Lower leg skin (tissue), 3 donors: Measurements from ENCODE around the gene KLHL4.
"Not testable (repeated sequence)": the region's sequence is repeated elsewhere in the genome, so short reads cannot be mapped to it uniquely, and the experiment has no call there.

ENCODE experiments used
- CTCF ChIP-seq, 3 donors: fragments of 450-650 bp; IDR thresholded peaks; one replicate each; pipeline ENCODE4 v1.5.1; 2016; ENCODE audit warnings: antibody characterized with exemption in 3 of 3, mild to moderate bottlenecking in 3 of 3, moderate library complexity in 2 of 3
- POLR2A ChIP-seq, 2 donors: fragments of 450-650 bp; IDR thresholded peaks; one replicate each; pipeline ENCODE4 v1.6.1; 2016 to 2017; ENCODE audit warnings: antibody characterized with exemption in 2 of 2, mild to moderate bottlenecking in 1 of 2, moderate library complexity in 1 of 2

- TF ChIP-seq CTCF, POLR2A (IDR thresholded peaks at IDR 0.05): not testable (repeated sequence)
Measured at GRCh38 chrX:87689218-87689617, 171.6 kb downstream of the KLHL4 start.
